Ishikawa (cell line): Measurements from ENCODE around the gene SYK.

Source experiments
- EP300 ChIP-seq: IDR thresholded peaks from 2 replicates; pipeline ENCODE4 v1.6.1; 2012; ENCODE audit warnings: borderline replicate concordance
- MAX ChIP-seq: IDR thresholded peaks from 2 replicates; pipeline ENCODE4 v1.6.1; 2012
- NFIC ChIP-seq: IDR thresholded peaks from 2 replicates; pipeline ENCODE4 v1.6.1; 2012
- RAD21 ChIP-seq: IDR thresholded peaks from 2 replicates; pipeline ENCODE4 v1.6.1; 2012; ENCODE audit warnings: low read depth
- TAF1 ChIP-seq: IDR thresholded peaks from 2 replicates; pipeline ENCODE4 v1.6.1; 2012; ENCODE audit warnings: low read depth, mild to moderate bottlenecking
- TEAD4 ChIP-seq: IDR thresholded peaks from 2 replicates; pipeline ENCODE4 v1.6.1; 2012
- TF ChIP-seq, protein P1 (sequence below): IDR thresholded peaks from 2 replicates; pipeline ENCODE4 v1.6.1; 2012; ENCODE audit warnings: low read depth, mild to moderate bottlenecking

DNA sequence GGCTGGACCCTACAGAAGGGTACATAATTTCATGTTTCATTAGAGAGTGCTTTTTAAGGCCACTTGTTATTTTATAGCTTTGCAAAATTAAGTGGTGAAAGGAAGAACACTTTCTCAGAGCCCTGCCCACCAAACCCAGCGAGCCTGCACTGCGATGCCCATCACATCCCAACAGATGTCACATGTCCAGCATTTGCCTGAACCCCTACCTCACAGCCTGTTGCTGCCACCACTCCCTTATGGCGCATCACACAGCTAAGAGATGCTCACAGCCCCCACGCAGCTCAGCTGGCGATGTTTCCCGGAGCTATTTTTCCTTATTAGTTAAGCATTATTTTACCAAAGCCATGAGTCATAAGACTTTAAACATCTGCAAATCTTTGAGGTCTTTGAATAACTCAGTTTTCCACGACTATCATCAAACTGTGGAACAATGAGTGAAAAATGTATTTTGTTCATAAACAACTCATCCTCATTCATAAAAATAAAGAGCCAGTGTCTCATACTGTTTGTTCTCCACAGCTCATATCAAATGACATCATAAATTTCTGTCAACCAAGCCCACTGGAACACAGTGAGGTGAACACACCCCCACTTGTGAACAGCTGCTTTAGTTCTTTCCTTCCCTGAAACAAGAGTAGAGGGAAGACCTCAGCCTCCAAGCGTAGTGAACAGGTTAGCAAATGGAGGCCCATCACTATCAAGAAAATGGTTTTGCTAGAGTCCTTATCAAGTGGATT lies 104.9 kb downstream of the SYK start:
- TF ChIP-seq NFIC = no peak
- no peak for TF ChIP-seq TAF1
- TF ChIP-seq, protein P1, sequence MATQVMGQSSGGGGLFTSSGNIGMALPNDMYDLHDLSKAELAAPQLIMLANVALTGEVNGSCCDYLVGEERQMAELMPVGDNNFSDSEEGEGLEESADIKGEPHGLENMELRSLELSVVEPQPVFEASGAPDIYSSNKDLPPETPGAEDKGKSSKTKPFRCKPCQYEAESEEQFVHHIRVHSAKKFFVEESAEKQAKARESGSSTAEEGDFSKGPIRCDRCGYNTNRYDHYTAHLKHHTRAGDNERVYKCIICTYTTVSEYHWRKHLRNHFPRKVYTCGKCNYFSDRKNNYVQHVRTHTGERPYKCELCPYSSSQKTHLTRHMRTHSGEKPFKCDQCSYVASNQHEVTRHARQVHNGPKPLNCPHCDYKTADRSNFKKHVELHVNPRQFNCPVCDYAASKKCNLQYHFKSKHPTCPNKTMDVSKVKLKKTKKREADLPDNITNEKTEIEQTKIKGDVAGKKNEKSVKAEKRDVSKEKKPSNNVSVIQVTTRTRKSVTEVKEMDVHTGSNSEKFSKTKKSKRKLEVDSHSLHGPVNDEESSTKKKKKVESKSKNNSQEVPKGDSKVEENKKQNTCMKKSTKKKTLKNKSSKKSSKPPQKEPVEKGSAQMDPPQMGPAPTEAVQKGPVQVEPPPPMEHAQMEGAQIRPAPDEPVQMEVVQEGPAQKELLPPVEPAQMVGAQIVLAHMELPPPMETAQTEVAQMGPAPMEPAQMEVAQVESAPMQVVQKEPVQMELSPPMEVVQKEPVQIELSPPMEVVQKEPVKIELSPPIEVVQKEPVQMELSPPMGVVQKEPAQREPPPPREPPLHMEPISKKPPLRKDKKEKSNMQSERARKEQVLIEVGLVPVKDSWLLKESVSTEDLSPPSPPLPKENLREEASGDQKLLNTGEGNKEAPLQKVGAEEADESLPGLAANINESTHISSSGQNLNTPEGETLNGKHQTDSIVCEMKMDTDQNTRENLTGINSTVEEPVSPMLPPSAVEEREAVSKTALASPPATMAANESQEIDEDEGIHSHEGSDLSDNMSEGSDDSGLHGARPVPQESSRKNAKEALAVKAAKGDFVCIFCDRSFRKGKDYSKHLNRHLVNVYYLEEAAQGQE = no peak
- TF ChIP-seq TEAD4 = no peak
- no peak for TF ChIP-seq EP300
- no peak for TF ChIP-seq MAX
- TF ChIP-seq RAD21 = no peak
